SKM-1 treated with dmso at 0.1 percent for 144 hours (cell line): ENCODE results near the gene CORIN.
"Not testable (repeated sequence)": the region's sequence is repeated elsewhere in the genome, so short reads cannot be mapped to it uniquely, and the experiment has no call there.

Experiments
- DNase-seq: peaks from one replicate; lab custom pipeline; 2025; ENCODE audit not compliant: unreplicated experiment; lab: John Stamatoyannopoulos, UW

CORIN gene

DNA sequence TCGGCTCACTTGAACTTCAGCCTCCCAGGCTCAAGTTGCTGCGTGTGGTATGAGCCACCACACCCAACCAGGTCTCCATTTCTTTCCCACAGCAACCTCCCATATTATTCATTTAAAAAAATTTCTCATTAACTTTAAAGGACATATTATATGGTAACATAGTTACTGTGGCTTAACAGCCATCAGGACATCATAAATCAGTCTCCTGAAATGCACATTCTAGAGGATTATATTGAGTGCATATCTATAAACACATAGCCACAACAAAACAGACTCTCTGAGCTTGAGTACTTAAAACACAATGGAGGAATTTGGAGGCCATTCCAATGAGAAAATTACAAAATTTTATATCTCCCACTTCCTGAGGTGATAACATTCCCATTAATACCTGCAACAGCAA, 61.5 kb downstream of the CORIN start:
- DNase-seq: no peak

DNA sequence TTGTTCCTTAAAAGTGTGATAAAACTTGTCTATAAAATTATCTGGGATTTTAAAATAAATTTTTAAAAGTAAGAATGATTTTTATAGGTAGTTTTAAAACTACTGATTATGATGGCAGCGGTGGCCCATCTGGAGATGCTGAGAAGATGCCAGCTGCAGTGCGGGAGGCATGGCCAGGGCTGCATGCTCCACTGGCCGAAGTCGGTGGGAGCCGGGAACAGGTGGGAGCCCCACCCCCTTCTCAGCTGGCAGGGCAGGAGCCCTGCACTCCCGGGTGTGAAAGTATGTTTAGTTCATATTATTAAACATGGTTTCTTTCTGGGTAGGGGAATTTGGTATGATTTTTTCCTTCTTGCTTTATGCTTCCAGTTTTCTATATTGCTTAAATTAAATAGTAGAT, 63.8 kb downstream of the CORIN start:
- DNase-seq: no peak

DNA sequence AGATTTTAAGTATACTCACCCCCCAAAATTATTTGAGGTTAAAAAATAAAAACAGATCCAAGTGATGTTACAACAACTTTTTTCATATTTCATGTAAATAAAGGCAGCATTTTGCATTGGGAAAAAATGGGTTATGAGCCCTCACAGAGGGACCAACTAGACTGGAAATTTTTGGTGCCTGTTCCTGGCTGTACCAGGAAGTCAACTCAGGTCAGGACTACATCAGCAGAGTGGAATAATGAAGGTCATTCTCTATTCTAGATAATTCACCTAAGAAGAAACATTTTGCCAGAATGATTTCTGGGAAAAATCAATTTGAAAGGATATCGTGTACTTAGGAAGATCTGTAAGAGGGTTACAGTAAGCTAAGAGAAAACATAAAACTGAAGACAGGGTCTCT, 66.8 kb downstream of the CORIN start:
- DNase-seq: no peak

- DNase-seq: not testable (repeated sequence)
Measured at GRCh38 chr4:47767956-47768355, 69.9 kb downstream of the CORIN start.

GRCh38 chr4:47763279-47763678, 74.6 kb downstream of the CORIN start:
- DNase-seq: no peak

- no peak for DNase-seq
Measured at GRCh38 chr4:47762376-47763266, 75.2 kb downstream of the CORIN start.

GRCh38 chr4:47753316-47753715, 84.6 kb downstream of the CORIN start:
- DNase-seq: not testable (repeated sequence)

- no peak for DNase-seq
Measured at GRCh38 chr4:47752214-47752613, 85.7 kb downstream of the CORIN start.

DNA sequence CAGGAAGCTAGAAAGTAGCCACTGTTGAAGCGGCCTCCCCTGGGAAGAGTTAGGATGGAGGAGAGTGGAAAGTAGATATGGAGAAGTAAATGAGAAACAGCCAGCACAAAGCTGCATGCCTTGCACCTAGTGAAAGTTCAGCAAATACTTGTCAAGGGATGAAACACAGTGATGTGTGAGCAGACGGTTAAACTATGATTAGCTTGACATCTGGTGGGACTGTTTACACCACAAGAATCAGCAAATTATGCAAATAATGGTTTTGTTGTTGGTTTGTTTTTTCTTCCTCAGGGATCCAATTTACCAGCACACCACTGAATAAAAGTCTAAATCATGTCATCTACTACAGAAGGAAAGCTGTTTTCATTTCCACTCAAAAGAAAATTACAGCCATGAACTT, 87.1 kb downstream of the CORIN start:
- no peak for DNase-seq

DNA sequence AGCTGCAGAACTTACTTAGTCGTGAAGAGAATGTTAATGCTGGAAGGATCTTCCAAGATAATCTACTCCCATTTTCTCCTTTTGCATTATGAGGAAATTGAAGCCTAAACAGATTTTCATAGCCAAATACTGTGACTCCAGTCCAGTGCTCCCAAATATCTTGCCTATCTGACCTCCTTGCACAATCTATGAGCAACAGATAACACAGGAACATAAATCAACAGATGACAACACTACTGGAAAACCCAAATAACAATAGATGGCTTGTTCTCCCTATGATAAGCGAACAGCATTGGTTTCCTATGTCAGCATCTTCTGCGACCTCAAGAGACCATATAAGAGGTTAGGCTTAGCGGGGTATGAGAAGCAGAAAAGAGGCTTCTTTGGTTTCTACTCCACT, 88.0 kb downstream of the CORIN start:
- no peak for DNase-seq

- DNase-seq: no peak
Measured at GRCh38 chr4:47749060-47749459, 88.8 kb downstream of the CORIN start.

- no peak for DNase-seq
Measured at GRCh38 chr4:47747846-47748494, 89.9 kb downstream of the CORIN start.

DNA sequence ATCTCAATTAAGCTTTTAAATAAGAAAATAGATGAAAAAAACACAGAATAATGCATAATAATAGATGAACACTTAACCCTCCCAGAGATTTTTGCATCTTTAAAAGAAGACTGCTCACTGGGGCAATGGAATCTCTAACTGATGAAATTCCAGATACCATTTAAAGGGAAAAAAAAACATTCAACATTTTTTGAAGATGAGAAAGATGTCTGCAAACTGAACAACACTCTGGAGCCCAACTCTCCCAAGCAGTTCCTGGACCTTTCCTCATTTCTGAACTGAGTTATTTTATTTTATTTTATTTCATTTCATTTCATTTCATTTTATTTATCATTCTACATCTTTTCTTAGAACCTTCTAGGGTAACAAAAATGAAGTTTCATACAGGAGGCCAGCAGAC, 90.7 kb downstream of the CORIN start:
- DNase-seq: no peak

DNA sequence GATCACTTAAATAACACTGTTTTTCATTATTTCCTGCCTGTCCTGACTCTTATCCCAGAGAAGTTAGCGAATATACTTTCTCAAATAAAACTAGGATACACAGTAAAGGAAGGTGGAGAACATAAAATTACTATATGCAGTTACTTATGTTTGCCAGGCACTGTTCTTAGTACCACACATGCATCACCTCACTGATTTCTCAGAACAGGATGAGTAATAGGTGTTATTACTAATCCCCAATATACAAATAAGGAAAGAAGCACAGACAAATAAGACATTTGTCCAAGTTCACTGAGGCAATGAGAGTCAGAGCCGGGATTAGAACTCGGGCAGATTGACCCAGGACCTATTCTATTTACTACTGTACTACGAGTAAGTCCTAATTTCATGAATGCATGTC, 91.7 kb downstream of the CORIN start:
- DNase-seq: no peak

DNA sequence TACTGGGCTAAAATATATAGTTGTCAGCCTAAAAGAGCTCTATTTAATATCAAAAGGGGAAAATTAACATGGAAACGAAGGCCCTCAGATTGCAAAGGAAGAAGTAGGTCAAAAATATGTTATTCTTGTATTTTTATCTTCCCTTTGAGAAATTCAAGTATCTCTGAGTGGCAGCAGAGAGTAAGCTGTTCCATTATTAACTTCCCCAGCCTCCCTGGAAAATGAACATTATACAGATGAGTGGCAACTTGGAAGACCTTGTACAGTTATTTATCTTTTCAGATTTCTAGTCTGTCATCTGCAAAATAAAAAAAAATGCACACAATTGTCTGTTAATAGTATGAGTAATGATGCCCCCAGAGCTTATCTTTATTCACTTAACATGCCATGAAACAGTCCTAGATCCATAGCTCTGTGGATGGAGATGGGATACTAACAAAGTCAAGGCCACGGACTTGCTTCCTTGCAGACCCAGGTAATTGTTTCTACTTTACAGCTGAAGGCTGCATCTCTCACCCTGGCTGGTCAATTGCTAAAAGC, 93.0 kb downstream of the CORIN start:
- DNase-seq: no peak

GRCh38 chr4:47744253-47744652, 93.6 kb downstream of the CORIN start:
- no peak for DNase-seq

DNA sequence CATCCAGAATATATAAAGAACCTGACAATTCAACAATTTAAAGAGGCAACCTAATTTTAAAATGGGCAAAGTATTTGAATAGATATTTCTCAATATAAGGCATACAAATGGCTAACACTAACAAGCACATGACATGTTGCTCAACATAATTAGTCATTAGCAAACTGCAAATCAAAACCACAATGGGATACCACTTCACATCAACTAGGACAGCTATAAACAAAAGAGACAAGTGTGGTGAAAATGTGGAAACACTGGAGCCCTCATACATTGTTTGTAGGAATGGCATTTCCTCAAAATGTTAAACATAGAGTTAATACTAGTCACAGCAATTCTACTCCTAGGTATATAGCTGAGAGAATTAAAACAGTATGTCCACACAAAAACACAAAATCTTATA, 96.7 kb downstream of the CORIN start:
- peak; percentile 31 for DNase-seq

- DNase-seq: no peak
Measured at GRCh38 chr4:47737326-47737725, 100.5 kb downstream of the CORIN start.

- no peak for DNase-seq
Measured at GRCh38 chr4:47736555-47736954, 101.3 kb downstream of the CORIN start.

DNA sequence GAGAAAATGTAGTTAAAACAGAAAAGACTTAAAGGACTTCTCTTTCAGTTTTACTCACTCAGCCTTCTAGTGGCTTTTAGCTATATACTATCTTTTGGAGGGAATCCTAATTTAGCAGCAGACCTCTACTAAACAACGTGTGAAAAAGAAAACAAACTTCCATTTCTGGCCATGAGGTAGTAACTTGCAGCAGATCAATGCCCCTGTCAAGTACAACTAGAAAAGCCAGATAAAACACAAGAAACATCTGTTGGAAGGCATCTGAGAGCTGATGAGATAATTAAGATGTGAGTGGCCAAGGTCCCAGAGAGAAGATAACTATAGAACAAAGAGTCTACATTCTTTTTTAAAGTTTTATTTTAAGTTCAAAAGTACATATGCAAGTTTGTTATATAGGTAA, 101.7 kb downstream of the CORIN start:
- DNase-seq: no peak

DNA sequence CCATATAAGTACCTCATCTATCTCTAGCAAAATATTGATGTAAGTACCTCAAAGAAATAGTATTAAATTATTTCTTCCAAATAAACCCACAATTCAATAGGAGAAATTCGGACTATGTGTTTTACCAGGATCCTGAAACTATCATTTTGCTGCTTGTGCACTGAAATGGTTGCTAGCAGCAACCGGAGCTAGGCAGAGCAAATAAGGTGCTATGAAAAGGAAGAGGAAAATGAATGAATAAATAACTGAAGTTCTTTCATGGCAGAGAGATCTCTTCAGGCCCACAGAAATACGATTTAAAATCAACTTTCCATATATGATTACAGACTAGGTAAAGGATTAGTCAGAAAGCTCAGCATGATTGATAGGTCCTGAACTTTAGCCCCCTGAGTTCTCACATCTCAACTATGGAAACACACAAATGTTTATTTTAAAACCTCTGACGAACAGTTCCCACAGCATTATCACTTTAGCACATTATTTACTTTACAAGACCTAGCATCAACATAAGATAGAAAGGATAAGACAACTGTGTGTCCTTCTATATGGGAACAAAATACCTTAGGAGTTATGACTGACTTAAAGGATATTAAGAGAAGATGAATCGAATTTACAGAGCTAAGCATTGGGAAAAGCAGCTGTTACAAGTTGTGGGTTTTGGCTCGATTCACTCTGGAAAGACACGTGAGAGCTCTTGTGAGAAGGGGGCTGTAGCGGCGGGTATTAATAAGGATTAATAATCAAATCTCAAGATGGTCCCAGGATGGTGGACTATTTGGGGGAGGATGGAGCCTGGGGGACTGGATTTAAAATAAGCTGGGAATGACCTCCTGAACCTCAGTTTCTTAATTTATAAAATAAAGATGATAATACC, 104.3 kb downstream of the CORIN start:
- DNase-seq: no peak
